CD4-positive, alpha-beta T cell treated with Interleukin-2 at 100 ng/mL for 4 hours (primary cell): Measurements from ENCODE around the gene USH2A.

Source experiments
- DNase-seq: peaks from one replicate; pipeline ENCODE4 v3.0.0-alpha.2; 2020; ENCODE audit warnings: low spot score

The USH2A gene

DNA sequence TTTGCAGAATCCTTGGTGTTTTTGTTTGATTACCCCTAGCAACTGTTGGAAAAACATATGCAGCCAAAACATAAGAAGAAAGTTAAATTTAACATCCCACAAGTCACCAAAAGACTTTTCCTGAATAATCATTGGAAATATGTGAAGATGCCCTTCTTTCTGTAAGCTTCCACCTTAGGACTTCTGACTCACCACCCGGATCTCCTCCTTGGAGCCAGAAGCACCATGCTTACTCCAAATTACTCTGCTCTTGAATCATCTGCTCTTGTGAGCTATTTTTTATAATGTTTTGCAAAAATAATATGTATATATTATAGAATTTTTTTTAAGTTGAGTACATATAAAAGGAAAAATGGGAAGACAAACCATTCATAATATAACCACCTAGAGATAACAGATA is 464.4 kb downstream of the USH2A start:
- DNase-seq, result no peak

DNA sequence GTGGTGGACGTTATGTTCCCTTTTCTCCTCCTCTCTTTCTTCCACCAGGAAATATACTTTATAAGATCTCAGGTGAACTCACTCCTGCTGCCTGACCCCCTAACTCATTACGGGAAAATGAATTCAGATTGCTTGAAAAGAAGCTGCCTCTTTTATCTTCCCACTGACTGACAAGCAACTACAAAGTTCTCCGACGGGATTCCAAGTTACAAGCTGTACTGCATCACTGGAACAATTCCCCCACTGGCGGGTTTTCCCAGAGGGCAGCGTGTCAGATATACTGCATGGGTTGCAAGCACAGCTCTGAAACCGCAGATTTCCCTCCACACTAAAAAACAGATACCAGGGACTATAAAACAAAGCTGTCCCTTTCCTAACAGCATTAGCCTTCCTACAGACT is 465.6 kb downstream of the USH2A start:
- DNase-seq, result no peak

DNA sequence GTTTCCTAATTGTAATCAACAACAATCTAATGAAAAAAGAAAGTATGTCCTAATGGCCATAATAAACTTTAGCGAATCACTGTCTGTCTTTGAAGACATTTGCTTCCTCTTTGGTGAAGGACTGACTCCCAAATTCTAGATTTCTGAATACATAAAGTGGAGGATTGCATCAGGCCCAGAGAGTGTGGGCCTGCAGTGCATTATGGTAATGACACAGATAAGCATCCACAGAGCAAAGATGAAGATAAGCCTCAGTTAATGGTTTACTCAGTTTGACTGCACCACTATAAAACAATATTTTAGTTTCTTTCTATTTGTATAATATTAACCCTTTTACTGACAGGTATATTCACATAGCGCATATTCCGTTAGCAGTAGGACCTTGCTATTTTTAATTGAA is 490.7 kb downstream of the USH2A start:
- no peak for DNase-seq

DNA sequence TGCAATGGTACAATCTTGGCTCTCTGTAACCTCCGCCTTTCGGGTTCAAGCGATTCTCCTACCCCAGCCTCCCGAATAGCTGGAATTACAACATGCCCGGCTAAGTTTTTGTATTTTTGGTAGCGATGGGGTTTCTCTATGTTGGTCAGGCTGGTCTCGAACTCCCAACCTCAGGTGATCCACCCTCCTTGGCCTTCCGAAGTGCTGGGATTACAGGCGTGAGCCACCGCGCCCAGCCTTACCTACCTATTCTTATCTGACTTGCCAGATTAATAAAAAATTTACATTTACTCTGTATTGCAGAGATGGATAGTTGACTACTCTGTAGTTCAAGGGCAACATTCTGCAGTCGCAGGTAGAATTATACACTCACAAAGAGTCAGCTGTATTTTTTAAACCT is 496.6 kb downstream of the USH2A start:
- DNase-seq, result no peak

DNA sequence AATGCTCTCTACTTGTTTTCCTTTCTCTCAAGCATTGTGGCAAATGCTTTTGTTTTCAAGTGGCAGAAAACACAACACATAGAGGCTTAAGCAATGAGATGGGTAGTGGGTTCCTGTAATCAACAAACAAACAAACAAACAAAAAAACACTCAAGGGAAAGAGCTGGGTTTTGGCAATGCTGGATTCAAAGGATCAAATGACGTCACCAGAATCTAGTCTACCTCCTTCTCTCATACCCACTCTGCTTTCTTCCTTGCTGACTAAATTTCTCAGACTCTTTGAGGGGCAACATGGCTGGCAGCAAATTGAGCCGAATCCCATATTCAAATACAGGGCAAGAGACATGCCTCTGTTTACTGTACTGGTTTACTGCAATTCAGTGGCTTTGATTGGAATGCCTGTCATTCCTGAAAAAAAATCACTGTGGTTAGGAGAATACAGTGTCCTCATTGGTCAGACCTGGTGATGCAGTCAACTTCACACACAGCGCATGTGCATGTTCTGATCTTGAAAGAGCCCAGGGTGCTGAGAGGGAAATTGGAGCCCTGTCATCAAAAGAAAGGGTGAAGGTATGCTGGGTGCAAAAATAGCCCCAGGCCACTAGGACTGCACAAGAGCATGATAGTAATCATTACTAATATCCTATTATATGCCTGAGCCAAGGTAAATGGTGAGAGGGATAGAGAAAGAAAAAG is 500.0 kb downstream of the USH2A start:
- no peak for DNase-seq

DNA sequence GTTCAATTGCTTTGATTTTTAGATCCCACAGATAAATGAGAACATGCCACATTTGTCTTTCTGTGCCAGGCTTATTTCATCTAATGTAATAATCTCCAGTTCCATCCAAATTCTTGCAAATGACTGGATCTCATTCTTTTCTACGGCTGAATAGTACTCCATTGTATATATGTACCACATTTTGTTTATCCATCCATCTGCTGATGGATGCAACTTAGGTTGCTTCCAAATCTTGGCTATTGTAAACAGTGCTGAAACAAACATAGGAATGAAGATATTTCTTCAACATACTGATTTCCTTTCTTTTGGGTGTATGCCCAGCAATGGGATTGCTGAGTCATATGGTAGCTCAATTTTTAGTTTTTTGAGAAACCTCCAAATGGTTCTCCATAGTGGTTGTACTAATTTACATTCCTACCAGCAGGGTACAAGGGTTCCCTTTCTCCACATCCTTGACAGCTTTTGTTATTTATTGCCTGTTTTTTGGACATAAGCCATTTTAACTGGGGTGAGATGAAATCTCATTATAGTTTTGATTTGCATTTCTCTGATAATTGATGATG is 511.8 kb downstream of the USH2A start:
- DNase-seq, result no peak

DNA sequence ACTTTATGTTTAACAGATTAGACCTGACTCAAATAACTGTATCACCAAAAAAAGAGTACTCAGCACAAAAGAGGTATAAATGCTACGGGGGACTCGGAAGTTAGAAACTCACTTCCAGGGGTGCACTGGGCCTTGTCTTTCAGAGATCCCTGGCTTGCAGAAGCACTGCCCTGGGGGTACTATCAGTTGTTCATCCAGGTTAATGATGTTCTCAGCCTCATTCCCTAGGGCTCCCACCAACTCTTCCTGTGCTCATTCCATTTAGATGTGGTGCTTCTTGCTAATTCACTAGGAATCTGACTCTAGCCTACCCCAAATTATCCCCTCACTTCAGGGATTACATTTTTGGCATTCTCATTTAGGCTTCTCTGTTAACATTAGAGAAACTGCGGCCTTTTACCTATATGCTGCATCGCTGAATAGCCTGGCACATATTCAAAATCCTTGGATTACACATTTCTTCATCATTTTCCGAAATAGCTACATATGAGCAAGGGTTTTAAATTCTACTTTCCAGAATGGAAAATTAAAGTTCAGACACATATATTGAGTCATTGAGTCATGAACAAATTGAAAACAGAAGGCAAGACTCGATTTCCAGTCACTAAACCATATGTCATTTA is 517.6 kb downstream of the USH2A start:
- no peak for DNase-seq

DNA sequence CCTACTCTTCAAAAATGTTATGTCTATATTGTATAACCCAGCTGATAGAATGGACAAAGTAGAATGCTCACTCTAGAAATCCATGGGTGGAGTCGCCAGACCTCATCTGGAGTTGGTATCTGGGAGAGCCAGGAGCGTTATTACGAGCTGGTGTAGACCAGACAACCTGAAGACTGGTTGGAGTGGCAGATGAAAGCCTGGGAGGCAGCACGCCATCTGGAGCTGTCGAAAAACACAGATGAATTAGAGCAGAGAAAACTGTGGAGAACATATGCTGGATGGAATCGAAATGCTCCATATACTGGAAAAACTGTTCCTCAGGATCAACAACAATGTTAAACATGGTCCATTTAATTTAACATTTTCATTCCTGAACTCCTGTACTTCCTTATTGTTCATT is 522.6 kb downstream of the USH2A start:
- no peak for DNase-seq

DNA sequence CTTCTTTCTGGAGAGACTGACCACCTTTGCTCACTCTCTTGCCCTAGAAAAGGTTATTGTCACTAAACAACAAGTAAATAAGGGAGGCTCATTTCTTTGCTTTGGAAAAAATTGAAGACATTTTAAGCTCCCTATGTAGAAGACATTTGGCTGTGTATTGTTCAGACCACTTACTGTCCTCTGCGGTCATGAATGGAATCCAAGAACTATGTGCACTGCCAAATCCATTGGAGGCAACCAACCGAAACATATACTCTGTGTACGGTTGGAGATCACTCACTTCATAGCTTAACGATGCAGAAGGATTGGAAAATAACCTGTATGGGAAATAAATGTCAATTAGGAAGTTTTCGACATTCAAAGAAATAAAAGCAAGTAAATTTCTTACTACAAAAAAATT is 523.3 kb downstream of the USH2A start:
- no peak for DNase-seq

DNA sequence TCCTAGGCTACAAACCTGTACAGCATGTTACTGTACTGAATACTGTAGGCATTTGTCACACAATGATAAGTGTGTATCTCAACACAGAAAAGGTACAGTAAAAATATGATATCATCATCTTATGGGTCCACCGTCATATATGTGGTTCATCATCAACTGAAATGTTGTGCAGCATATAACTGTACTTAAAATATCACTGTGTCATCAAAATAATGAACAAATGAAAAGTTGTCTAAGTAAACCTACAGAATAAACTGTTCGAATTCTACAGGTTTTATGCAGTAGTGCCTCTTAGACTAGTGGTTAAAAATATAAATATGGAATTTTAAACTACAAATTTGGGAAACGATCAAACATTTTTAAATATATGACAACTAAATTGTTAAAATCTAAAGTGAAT is 527.4 kb downstream of the USH2A start:
- no peak for DNase-seq

DNA sequence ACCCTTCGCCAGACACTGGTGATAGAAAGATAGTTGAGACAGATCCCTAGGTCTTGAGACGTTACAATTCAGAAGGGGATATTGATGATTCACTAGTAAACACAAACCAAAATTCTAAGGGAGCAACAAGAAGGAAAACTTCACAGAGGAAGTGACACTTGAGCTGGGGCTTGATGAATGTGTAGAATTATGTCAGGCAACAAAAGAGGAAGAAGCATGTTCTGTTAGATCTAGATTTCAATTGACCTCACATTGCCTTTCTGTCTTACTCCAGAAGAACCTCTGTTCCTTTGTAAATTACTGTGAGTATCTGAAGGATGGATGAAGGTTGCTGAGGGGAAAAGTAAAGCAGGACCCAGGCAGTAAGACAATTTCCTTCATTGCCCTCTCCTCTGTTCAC is 528.0 kb downstream of the USH2A start:
- no peak for DNase-seq

DNA sequence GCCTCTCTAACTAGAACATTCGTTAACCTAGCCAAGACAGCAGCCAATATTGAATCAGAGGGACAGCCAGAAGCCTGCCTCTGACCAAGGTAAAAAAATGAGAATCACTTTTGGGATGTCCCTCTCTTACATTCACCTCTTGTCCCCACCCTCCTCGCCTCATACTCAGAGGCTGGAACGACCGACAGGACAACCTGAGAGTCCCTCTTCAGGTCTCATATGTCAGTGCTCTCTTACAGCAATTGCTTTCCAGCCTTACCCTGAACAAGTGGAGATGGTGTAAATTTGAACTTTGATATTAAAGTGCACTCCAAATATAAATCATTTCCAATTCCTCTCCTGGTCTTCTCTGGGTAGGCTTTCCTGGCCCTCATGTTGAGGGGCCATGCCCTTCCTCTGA is 528.6 kb downstream of the USH2A start:
- no peak for DNase-seq

DNA sequence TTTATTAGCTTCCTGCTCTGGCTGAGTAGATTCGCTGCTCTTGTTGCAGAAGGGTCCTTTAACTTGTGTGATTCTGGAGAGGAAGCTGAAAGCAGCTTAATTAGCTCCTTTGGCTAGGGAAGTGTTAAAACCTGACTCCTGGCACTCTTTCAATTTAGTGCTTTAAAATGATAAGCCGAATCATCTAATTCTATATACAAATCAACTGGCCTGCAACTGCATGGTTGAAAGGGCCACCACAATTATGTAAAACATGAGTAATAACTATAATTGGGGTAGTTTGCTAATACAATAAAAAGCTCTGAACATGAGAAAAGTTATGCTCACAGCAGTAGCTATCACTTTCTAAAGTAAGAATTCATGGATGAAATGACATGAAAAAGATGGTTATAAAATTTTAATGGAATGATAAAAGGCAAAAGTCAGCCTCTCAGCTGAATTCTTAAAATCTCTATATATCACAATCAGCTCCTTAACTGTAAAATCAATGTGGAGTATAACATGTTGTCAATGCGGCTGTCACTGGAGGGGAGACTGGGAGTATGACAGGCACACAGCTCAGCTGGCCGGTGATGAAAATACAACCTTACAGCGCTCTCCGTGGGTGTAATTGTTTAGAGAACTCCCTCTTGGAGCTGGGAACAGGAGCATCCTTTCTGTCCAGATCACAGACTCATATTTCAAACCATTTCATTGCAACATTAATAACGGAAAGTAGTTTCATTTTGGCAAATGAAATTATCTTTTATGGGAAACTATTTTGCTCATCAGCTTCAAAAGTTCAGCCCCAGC is 531.8 kb downstream of the USH2A start:
- DNase-seq, result no peak

DNA sequence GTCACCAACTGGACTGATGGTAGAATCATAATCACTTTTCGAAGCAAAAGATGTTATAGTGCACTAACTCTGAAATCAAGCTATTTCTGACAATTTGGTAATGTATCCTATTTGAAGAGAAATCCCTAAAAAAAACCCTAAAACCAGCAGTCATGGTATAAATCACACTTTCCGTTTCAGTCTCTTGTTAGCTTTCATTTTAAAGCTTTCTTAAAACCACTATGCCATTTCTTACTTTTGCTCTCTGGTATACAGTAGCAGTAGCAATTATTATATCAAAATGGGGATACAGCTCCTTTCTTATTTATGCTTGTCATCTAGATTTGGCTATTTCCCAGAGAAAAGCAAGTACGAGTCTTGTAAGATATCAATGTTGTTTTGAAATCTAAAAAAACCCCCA is 532.8 kb downstream of the USH2A start:
- DNase-seq, result no peak

DNA sequence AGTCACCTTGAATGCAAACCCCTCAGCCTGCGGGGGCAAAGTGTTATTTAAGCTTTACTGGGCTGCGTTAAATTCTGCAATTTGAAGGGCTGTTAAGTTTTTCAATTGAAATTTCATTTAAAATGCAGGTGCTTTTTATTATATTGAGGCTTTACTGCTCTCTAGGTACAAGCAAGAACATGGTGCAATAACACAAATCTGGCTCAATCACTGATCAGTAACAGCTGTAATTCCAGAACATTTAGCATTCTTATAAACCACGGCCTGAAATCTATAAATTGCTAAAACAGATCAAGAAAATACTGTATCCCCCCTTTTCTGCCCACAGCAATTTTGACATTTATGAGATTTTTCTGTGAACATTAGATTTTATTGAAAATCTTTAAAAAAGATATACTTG is 533.4 kb downstream of the USH2A start:
- no peak for DNase-seq

DNA sequence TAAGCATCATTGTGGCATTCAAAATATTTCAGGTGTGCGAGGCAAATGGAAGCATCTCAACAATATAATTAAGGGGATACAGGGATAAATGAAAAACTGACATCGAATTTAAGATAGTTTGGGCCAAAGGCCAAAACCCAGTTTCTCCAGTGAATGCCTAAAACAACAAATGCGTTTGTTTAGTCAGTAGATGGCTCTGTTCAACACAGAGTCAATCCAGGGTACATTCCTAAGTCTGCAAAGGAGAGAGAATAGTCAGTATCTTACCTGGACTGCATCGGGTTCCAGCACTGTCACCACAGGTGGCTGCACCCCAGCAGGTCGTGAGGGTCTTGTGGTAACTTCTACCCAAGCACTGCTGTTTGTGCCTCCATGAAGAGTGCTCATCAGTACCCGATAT is 535.1 kb downstream of the USH2A start:
- no peak for DNase-seq

DNA sequence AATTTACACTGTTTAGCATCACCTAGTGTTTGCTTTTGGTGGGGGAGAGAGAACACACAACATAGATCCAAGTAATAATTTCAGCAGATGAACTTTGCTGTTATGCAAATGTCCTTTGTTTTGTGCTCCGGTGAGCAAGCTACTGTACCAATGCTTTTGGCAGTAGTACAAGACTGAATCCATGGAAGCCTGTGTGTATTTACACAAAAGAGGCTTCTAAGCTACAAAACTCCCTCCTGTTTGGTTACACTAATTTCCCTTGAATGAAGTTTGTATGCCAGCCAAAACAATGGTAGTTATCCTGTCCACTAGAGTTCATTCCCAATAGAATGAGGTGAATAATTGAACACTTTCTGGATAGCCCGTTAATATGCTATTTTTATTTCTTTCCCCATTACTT is 535.6 kb downstream of the USH2A start:
- no peak for DNase-seq

DNA sequence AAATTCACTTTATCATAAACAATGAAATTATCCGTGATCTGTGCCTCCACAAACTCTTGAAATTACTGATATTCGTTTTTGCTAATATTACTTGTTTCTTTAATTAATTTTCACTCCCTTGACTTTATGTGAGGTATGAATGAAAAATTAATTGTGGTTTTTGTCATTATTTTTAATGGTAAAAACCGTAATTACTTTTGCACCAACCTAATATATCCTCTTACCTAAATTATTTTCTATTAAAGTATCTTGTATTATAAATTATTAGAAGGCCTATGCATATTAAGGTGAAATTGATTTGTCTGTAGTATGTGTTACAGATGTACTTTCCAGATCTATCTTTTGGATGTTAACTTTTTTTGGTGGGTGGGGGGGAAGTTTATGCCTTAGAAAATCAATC is 540.2 kb downstream of the USH2A start:
- no peak for DNase-seq

DNA sequence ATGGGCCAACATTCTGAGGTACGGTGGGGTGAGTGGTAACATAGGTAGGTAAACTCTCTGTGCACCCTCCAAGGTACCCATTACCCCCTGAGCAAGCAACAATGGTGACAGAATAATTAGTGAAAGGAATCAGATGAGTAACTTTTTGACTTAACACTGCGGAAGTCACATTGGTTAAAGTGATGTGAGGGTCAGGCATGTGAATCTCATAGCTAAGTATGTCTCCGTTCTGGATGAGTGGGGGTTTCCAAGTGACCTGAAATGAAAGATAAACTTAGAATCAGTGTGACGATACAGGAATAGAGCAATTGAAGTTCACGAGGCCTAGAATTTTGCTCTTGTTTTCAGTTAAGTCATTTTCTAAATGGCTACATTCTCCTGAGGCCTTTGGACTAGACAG is 544.4 kb downstream of the USH2A start:
- DNase-seq, result no peak

DNA sequence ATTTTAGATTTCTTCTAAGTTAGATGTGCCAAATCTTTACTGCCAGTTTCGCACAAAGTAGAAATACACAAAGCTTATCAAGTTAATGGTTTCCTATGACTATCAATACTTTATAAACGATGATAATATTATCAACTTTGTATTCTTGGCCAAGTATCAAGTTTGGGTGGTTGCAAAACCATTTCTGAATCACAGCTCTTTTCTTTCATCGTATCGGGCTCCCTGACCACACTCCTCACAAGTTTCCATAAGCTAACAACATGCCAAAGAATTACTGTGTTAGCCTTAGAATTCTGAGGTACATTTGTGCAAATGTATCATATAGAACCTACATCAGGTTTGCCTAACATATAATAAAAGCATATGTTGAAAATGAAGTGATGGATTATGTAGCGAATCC is 545.1 kb downstream of the USH2A start:
- DNase-seq, result no peak

DNA sequence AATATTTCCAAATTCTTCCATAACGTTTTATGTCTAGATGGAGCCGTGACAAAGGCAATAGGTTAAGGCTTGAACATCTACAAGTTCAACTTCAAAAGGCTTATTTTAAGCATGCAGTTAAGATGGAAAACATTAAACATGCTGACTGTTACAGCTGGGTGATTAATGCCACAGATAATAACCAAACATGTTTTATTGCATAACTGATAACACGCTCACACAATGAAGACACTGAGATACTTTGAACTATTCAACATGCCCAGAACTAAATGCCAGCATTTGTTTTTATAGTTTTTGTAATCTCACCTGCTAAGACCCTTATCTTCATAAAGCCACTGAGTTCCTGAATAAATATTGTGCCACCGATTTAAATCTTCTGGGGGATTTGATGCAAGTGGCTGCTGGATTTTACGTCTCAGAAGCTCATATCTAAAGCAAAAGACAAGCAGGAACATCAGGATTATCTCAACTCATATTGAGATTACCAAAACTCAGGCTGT is 545.7 kb downstream of the USH2A start:
- DNase-seq, result no peak

DNA sequence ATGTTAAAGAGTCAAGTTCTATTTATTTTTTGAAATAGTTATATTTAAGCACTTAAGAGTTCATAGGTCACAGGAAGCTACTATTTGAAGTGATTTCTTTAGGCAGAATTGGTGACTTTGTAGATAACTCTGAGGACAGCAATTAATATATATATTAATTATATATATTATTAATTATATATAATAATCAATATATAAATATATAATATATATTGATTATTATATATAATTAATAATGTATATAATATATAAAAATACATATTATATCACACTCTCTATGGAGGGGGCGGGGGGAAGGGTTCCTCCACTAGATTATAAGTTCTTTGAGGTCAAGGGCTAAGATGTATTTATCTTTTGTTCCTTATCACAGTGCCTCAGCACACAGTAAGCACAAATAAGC is 547.5 kb downstream of the USH2A start:
- DNase-seq, result no peak

DNA sequence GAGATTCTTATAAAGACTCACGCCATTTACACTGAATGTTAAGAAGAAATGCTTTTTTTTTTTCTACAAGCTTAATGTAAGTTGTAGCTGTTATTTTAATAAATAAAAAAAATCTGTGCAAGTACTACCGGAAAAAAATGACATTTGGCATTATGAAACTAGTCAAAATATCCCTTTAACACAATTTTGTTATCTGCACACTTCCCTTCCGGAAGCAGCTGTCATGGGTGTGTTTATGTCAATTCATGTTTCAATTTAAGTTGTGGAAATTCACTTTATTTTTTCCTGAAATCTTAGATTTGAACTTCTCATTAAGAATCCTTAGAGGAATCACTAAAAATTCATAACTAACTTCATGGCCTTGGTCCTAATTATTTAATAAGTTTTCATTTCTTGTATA is 548.0 kb downstream of the USH2A start:
- DNase-seq, result no peak
